ENCODE data around the gene TCTN1.

DNA sequence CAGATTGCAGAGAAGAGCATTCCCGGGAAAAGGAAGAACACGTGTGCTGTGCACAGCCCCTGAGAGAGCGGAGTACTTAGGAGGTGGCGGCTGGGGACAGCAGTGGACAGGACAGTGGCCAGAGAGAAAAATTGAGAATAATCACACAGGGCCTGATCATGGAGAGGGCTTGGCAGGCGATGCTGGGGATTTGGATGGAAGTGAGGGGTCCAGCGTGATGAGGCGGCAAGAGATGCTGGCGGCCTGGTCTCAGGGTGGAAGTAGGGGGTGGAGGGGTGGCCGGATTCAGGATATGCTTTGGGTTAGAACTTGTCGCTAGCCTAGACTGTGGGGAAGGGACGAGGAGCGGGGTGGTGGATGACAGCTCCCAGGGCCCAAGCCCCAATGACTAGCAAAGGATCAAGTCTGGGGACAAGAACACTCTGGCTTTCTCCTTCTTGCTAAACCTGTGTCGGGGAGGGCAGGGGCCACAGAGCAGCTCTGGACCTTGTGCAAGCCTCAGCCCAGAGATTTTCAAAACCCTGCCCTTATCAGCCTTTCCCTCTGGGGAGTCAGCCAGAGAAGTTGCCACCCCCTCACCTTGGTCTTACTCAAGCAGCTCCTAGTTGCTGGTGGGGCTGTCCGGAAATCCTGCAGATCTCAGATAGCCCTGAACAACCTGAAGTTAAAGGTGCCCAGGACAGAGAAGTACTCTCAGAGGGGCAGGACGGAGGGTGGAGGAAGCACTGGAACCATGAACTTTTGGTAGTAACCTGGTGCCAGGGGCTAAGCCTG is 73.7 kb downstream of the TCTN1 start:
- TF ChIP-seq, protein P1, sequence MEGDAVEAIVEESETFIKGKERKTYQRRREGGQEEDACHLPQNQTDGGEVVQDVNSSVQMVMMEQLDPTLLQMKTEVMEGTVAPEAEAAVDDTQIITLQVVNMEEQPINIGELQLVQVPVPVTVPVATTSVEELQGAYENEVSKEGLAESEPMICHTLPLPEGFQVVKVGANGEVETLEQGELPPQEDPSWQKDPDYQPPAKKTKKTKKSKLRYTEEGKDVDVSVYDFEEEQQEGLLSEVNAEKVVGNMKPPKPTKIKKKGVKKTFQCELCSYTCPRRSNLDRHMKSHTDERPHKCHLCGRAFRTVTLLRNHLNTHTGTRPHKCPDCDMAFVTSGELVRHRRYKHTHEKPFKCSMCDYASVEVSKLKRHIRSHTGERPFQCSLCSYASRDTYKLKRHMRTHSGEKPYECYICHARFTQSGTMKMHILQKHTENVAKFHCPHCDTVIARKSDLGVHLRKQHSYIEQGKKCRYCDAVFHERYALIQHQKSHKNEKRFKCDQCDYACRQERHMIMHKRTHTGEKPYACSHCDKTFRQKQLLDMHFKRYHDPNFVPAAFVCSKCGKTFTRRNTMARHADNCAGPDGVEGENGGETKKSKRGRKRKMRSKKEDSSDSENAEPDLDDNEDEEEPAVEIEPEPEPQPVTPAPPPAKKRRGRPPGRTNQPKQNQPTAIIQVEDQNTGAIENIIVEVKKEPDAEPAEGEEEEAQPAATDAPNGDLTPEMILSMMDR (IDR thresholded peaks at IDR 0.05; ENCODE audit: insufficient read depth, low read length, poor library complexity, severe bottlenecking) = no peak
- TF ChIP-seq EZH2phosphoT487 (conservative IDR thresholded peaks at IDR 0.05; ENCODE audit: low read length) = no peak
